HG02571 (cell line): Measurements from ENCODE around the gene SOCS7.
"Not testable (repeated sequence)": the region's sequence is repeated elsewhere in the genome, so short reads cannot be mapped to it uniquely, and the experiment has no call there.

Source experiments
- ATAC-seq: cut with Tn5 transposase; IDR thresholded peaks from one replicate; pipeline ENCODE4 v1.9.1; 2021; ENCODE audit warnings: mild to moderate bottlenecking, moderate library complexity; ENCODE audit not compliant: unreplicated experiment

Gene SOCS7

DNA sequence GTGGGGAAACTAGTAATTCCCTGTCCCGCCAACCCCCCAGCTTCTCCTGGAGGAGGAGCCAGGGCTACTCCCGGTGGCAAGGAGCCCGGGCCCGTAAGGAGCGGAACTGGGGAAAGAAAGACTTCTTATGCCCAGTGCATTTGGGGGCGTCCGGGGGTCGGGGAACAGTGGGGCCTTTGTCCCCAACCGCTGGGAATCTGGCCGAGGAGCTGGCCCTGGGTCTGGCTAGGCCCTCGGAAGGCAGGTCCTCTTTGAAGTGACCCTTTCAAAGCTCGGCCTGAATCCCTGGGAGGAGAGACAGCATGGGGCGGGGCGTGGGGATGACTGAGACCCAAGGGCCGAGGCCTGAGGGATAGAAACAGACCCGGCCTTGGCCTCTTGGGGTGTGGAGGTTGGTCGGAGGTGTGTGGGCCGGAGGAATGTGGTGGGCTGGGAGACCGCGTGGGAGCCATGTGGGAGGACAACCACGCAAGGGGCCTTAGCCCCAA, 82.6 kb downstream of the SOCS7 start:
- ATAC-seq, result no peak

GRCh38 chr17:38435795-38436194, 84.2 kb downstream of the SOCS7 start:
- no peak for ATAC-seq

DNA sequence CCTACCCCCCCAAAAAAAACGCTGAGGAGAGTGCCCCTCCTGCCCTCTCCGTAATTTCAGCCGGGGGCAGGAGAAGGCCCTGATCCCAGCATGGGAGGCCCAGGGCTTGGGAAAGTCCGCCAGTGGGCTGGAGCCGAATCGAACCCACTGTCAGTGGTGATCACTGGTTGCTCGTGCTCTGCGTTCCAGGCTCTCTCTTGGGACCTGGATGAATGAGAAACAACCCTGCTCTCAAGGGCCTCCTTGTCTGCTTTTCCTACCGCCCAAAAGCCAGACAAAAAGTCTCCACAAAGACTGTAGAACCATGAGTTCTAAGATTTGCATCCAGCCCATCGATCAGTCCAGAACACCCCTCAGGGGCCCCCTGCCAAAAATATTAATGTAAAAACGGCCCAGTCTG, 84.7 kb downstream of the SOCS7 start:
- no peak for ATAC-seq

DNA sequence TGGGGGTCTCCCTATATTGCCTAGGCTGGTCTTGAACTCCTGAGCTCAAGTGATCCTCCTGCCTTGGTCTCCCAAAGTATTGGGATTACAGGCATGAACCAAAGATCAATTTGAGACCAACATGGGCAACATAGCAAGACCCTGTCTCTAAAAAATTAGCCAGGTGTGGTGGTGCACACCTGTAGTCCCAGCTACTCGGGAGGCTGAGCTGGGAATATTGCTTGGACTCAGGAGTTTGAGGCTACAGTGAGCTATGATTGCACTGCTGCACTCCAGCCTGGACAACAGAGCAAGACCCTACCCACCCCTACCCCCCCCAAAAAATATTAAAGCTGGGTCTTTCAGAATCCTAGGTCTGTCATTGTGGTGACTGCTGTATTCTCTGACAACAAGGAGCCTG, 85.7 kb downstream of the SOCS7 start:
- not testable (repeated sequence) for ATAC-seq

GRCh38 chr17:38439436-38439835, 87.8 kb downstream of the SOCS7 start:
- ATAC-seq, result no peak

- ATAC-seq, result no peak
Measured at GRCh38 chr17:38440614-38441397, 89.2 kb downstream of the SOCS7 start.

- ATAC-seq, result no peak
Measured at GRCh38 chr17:38441429-38442061, 89.9 kb downstream of the SOCS7 start.

GRCh38 chr17:38442548-38442947, 90.9 kb downstream of the SOCS7 start:
- ATAC-seq, result no peak

GRCh38 chr17:38443356-38444031, 91.8 kb downstream of the SOCS7 start:
- ATAC-seq, result no peak

- ATAC-seq, result no peak
Measured at GRCh38 chr17:38444151-38444550, 92.5 kb downstream of the SOCS7 start.

- ATAC-seq, result no peak
Measured at GRCh38 chr17:38447502-38448085, 96.0 kb downstream of the SOCS7 start.

GRCh38 chr17:38448208-38448771, 96.6 kb downstream of the SOCS7 start:
- ATAC-seq, result no peak

DNA sequence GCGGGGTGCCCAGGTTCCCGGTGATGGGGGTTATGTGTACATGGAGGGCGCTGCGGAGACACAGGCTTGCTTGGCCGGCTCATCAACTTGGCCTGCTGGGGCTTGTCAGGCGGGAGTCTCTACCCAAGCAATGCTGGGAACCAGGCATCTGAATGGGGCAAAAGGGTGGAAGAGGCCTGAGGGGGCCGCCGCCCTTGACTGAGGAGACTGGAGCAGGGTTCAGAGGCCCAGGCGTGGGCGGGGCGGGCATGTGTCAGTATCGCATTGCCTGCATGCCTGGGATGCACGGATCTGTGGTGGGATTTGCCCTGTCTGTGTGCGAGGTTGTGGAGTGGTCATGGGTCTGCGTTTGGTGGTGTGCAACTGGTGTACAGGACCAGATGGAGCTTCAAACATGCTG, 97.7 kb downstream of the SOCS7 start:
- no peak for ATAC-seq

DNA sequence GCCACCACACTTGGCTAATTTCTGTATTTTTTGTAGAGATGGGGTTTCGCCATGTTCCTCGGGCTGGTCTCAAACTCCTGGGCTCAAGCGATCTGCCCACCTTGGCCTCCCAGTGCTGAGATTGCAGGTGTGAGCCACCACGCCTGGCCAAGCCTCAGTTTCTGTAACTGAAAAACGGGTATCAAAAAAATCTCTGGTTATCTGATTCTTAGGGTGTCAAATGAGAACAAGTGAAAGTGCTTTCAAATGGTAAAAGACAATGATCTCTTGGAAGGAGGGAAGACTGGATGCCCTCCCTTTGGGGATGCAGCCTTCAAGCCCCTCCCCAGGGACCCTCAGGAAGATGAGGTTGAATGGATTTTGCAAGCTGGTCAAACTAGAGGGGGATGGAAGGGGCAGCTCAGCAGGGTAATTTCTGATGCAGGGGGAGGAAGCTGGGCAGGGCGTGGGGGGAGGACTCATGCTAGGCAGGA, 98.9 kb downstream of the SOCS7 start:
- no peak for ATAC-seq

DNA sequence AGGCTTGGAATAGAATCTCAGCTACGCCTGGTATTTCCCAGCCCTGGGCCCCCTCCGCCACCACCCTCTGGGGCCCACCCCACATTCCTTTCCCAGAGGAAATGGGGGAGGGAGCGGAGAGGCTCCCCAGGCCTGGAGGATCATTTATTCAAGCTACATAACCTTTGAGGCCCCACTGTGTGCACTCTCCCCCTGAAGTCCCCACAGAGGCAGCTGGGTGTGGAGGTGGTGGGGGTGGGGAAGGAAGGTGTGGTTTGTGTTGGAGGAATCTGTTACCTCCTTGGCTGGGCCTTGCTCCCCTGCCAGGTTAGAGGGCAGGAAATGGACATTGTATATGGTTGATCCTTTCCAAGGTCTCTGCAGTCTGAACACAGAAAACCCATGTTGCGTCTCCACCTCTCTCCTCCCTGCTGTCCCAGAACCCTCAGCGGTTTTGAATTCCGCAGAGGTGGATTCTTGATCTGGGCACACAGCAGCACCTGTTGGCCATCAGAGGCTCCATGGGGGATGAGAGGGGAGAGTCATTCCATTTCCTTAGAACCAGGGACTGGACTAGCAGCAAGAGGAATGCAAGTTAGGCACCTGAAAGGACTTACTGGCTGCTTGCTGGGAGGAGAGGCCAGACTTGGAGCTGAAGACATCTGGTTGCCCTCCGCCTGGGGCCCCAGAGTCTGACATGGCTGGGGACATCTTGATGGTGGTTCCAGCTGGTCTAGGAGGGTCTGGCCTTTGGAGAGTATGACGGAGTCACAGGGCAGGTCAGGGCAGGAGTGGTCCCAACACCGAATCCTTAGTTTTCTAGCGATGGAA, 99.6 kb downstream of the SOCS7 start:
- ATAC-seq, result no peak

DNA sequence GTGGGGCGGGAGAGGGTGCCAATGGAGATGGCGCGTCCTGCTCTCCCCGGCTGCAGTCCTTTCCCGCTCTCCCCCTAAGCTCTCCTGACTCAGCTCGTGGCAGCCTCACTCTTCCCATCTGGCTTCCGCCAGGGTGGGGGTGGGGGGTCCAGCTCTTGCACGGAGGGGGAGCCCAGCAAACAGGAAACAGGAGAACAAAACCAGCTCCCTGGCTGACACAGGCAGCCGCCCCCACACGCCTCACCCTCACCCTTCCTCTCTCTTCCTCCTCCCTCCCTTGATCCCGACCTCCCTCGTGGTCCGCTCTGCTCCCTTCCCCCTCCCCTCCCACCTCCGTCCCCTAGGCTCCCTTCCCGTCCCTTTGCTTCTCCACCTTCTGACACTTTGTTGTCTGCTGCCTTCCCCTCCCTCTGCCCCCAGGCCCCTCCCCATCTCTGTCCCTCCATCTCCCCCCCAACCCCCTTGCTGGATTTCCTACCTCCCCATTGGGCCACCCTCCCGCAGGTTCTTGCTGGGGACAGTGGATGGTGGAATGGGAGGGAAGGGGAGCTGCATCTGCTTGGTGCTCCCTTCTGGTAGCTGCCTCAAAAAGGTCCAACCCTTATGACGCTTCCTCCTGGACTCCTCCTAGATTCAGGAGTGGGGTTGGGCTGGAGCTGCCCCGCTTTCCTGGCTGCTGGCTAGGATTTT, 100.3 kb downstream of the SOCS7 start:
- no peak for ATAC-seq

- no peak for ATAC-seq
Measured at GRCh38 chr17:38452719-38453118, 101.1 kb downstream of the SOCS7 start.

GRCh38 chr17:38453951-38454421, 102.3 kb downstream of the SOCS7 start:
- ATAC-seq, result no peak

DNA sequence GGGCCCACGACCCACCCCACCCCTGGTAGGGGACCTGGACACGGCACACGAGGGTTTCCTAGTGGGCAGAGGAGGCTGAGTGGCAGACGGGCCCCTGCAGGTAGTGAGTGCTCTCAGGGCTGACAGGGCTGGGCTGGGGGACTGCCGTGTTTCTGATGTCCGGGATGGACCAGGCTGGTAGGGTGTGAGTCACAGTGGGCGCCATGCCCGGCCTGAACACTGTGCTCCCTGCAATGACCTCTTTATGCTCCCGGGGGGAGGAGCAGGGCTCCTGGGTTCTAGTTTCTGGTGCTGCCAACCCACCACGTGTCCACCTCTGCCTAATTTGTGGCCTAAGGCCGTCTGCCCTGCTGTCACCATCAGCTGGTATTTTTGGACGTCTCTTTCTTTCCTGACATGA, 102.9 kb downstream of the SOCS7 start:
- no peak for ATAC-seq
